Kidney (tissue), 14 donors: ENCODE data around the gene KIF24. TPM values are rescaled to one million over a fixed set of nuclear protein-coding genes. Genes with fewer than 3 reads are reported as not detected.

Source experiments
- DNase-seq, 5 donors: peaks; one replicate each; pipeline ENCODE4 v3.0.0-alpha.2; 2013 to 2020
- FAIRE-seq: peaks from 2 replicates; lab custom pipeline; 2012; peaks lifted over from hg19 to GRCh38; lab: Jason Lieb, UNC
- H3K27ac ChIP-seq, 2 donors: one replicate each; pipeline ENCODE4 v1.7.0; 2013; ENCODE audit warnings: low read depth in 2 of 2, low read length in 2 of 2, inconsistent platforms in 1 of 2
- H3K27me3 ChIP-seq: one replicate; pipeline ENCODE4 v1.7.1; 2013; ENCODE audit warnings: low read length, inconsistent platforms; ENCODE audit not compliant: control insufficient read depth, insufficient read depth
- H3K36me3 ChIP-seq, 3 donors: one replicate each; pipeline versions ENCODE4 v1.7.0 to v1.7.1; 2013; ENCODE audit warnings: low read length in 3 of 3, control low read depth in 1 of 3, inconsistent platforms in 1 of 3; ENCODE audit not compliant: insufficient read depth in 3 of 3, control insufficient read depth in 2 of 3
- H3K4me1 ChIP-seq, 3 donors: one replicate each; pipeline versions ENCODE4 v1.7.0 to v1.7.1; 2013; ENCODE audit warnings: low read length in 3 of 3, inconsistent platforms in 1 of 3, low read depth in 1 of 3; ENCODE audit not compliant: control insufficient read depth in 2 of 3, insufficient read depth in 2 of 3
- H3K4me3 ChIP-seq, 3 donors: one replicate each; pipeline versions ENCODE4 v1.7.0 to v1.8.1; 2013; ENCODE audit warnings: low read length in 3 of 3, control low read depth in 1 of 3, inconsistent platforms in 1 of 3
- H3K9ac ChIP-seq, 3 donors: one replicate each; pipeline versions ENCODE4 v1.7.0 to v1.7.1; 2013; ENCODE audit warnings: low read length in 3 of 3, control low read depth in 1 of 3, inconsistent platforms in 1 of 3
- H3K9me3 ChIP-seq, 3 donors: one replicate each; pipeline versions ENCODE4 v1.7.0 to v1.7.1; 2013; ENCODE audit warnings: low read length in 3 of 3, control low read depth in 1 of 3, inconsistent platforms in 1 of 3; ENCODE audit not compliant: control insufficient read depth in 2 of 3, insufficient read depth in 1 of 3
- intact Hi-C: fragments of 100-400 bp; cut with DNase I; formaldehyde crosslinking; loops from one replicate; pipeline ENCODE4 v1.11.1; 2022
- polyA plus RNA-seq: library from polyadenylated mRNA; stranded (reverse); fragments of 350-450 nt; fragmentation: Illumina TruSeq; extraction: RNeasy Lipid Tissue Mini Kit (QIAGEN cat#74804); gene quantifications from one replicate; pipeline ENCODE4 v1.2.3, GENCODE V29; 2014; ENCODE audit warnings: low read depth, low replicate concordance; ENCODE audit not compliant: insufficient read depth
- total RNA-seq: library from RNA; stranded (reverse); fragmentation: NEBNext Ultra II Directional; extraction: Animal tissue kit (Norgen Biotek cat#: 25700); gene quantifications from one replicate; pipeline ENCODE4 v1.2.1, GENCODE V29; 2021
- TF ChIP-seq, protein P1 (sequence below): IDR thresholded peaks from 3 replicates; pipeline ENCODE4 v1.5.1; 2012; ENCODE audit warnings: mild to moderate bottlenecking, moderate library complexity, borderline replicate concordance; ENCODE audit not compliant: insufficient read depth; ENCODE audit errors: extremely low read depth
- donor health status: control.
- donor health status: control.
- donor health status: control.
- donor health status: control.
- donor health status: control.
- donor health status: DM: yes; HTN: yes; CAD: no.
- donor health status: Normal renal cell carcinoma (clear cell type).

KIF24 gene
- total and polyA plus RNA-seq, 2 donors from 2014 or later, result 0.58 to 2.8 TPM

DNA sequence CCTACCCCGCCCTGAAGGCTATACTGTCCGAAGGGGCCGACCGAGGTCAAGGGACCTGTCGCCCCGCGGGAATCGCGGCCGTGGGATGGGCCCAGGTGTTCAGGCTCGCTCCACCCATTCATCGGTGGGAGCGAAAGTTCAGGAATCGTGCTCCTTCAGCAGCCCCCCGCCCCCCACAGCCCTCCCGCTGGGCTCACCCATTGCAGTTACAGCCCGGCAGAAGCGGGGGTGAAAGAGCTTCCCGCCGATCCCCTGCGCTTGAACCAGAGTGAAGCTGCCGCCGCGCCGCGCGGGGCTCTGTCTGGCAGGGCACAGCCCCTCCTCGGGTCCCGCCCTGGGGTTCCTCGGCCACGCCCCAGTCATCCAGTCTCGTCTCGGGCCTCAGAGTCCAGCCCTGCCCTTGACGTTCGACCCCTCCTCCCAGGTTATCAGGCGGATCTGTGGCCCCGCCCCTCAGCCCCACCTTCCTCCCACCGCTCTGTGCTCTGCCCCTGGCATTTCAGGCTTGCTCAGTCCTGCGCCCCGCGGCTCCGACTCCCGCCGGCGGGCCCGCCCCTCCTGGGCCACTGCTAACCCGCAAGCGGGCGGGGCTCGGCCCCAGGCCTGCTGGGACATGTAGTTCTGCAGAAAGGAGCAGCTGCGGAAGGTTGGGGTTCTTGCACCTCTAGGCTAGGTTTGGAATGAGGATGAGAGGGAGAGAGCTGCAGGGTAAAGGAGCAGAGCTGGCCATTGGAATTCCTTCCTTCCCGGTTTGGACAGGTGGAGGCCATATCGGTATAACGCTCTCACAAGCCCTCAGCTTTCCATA lies 47.7 kb upstream of the KIF24 start, which contains the start of gene MYORG:
MYORG (minus strand) TSS at position 303 of the 808 bp plus-strand sequence. CDS start 3,955 bp downstream, outside the sequence.
- intact Hi-C loops, result no loop called here
- peak; percentile 77 for FAIRE-seq
- peaks cover under 1% of the 10 kb centered on the region for H3K27me3 ChIP-seq

GRCh38 chr9:34375901-34376595 lies 47.0 kb upstream of the KIF24 start:
- H3K9ac ChIP-seq, result peak overlapping the region in 2 of 3 donors; percentile 21 to 91
- intact Hi-C loops, result no loop called here
- H3K36me3 ChIP-seq, result peaks cover 0 to 10% (median 0%) of the 10 kb centered on the region in 3 donors
- peaks cover 0 to 20% (median 10%) of the 10 kb centered on the region in 3 donors for H3K4me1 ChIP-seq
- H3K9me3 ChIP-seq, result no peaks in the 10 kb centered on the region
- H3K27me3 ChIP-seq, result peaks cover 4% of the 10 kb centered on the region
- TF ChIP-seq, protein P1, sequence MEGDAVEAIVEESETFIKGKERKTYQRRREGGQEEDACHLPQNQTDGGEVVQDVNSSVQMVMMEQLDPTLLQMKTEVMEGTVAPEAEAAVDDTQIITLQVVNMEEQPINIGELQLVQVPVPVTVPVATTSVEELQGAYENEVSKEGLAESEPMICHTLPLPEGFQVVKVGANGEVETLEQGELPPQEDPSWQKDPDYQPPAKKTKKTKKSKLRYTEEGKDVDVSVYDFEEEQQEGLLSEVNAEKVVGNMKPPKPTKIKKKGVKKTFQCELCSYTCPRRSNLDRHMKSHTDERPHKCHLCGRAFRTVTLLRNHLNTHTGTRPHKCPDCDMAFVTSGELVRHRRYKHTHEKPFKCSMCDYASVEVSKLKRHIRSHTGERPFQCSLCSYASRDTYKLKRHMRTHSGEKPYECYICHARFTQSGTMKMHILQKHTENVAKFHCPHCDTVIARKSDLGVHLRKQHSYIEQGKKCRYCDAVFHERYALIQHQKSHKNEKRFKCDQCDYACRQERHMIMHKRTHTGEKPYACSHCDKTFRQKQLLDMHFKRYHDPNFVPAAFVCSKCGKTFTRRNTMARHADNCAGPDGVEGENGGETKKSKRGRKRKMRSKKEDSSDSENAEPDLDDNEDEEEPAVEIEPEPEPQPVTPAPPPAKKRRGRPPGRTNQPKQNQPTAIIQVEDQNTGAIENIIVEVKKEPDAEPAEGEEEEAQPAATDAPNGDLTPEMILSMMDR, result peak; percentile 20
- peak; percentile 73 to 86 (median 80) for DNase-seq
- H3K4me3 ChIP-seq, result peak overlapping the region; percentile 43 to 82 (median 75)
- peak overlapping the region; percentile 85 to 91 for H3K27ac ChIP-seq
- no peak for FAIRE-seq

More for the DNA sequence above, 47.7 kb upstream of the KIF24 start, which contains the start of gene MYORG:
- TF ChIP-seq, protein P1, result no peak
- H3K9ac ChIP-seq, result peak within 1 kb of the TSS; percentile 35 to 91 (median 76)
- peak within 1 kb of the TSS; percentile 66 to 91 (median 82) for H3K4me3 ChIP-seq
- DNase-seq, result peak; percentile 94 to 98 (median 96)
- H3K4me1 ChIP-seq, result peaks cover 0 to 20% (median 10%) of the 10 kb centered on the region in 3 donors
- peaks cover 0 to 3% (median 0%) of the 10 kb centered on the region in 3 donors for H3K36me3 ChIP-seq
- H3K9me3 ChIP-seq, result no peaks in the 10 kb centered on the region
- H3K27ac ChIP-seq, result peak within 1 kb of the TSS; percentile 85 to 91

GRCh38 chr9:34374905-34375552 lies 46.0 kb upstream of the KIF24 start:
- FAIRE-seq (no peak), DNase-seq (peak in 2 of 5 donors; percentile 28 to 36)
- H3K36me3 ChIP-seq, result peaks cover 0 to 14% (median 0%) of the 10 kb centered on the region in 3 donors
- H3K4me3 ChIP-seq, result peak overlapping the region in 2 of 3 donors; percentile 75 to 82
- no peaks in the 10 kb centered on the region for H3K9me3 ChIP-seq
- H3K27me3 ChIP-seq, result peaks cover 4% of the 10 kb centered on the region
- H3K4me1 ChIP-seq, result peaks cover 0 to 18% (median 5%) of the 10 kb centered on the region in 3 donors
- H3K27ac ChIP-seq, result peak overlapping the region in 1 of 2 donors; percentile 18
- peak overlapping the region in 1 of 3 donors; percentile 91 for H3K9ac ChIP-seq
- intact Hi-C loops, result no loop called here
- TF ChIP-seq, protein P1, result no peak
